DMS79 treated with DMSO at 0.1 percent for 48 hours (cell line): ENCODE data around the gene SIRT5.

ENCODE experiments used
- DNase-seq: peaks from one replicate; lab custom pipeline; 2025; lab: John Stamatoyannopoulos, UW

SIRT5 gene

GRCh38 chr6:13574571-13575376 is at the start of gene SIRT5:
TSS of gene SIRT5 (plus strand) at chr6:13574601. CDS start at chr6:13584111, 9,510 bp downstream.
- DNase-seq = peak; percentile 47

- no peak for DNase-seq
Measured at GRCh38 chr6:13524801-13525508, 49.4 kb upstream of the SIRT5 start.

DNA sequence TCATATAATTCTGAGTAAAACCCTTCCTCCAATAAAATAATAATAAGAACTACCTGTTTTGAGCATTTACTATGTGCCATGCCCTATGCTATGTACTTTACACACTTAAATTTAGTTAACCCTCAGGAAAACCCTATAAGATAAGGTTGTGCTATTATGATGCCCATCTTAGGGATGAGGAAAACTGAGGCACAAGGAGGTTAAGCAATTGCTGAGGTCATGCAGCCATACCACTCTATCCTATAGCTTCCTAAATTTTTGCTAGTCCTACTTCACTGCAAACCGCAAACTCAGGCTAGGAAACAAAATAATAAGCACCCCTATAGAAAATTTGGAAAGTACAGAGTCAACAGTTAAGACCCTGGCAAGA is 48.1 kb upstream of the SIRT5 start:
- DNase-seq = no peak

- no peak for DNase-seq
Measured at GRCh38 chr6:13526727-13527670, 47.4 kb upstream of the SIRT5 start.

DNA sequence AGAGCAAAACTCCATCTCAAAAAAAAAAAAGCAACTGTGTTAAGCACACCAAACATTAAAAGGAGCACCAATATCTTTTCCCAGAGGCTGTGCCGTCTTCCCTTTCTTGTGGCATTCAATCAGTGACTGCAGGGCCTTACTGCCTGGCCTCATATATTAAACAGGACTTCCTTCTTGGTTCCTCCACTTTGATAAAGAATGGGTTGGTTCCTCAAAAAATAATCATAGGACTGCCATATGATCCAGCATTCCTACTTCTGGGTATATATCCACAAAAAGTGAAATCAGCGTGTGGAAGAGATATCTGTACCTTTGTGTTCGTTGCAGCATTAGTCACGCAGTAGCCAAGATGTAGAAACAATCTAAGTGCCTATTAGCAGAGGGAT is 46.7 kb upstream of the SIRT5 start:
- DNase-seq = no peak

GRCh38 chr6:13528232-13528631 is 46.2 kb upstream of the SIRT5 start:
- DNase-seq = no peak

- no peak for DNase-seq
Measured at GRCh38 chr6:13528777-13529343, 45.5 kb upstream of the SIRT5 start.

DNA sequence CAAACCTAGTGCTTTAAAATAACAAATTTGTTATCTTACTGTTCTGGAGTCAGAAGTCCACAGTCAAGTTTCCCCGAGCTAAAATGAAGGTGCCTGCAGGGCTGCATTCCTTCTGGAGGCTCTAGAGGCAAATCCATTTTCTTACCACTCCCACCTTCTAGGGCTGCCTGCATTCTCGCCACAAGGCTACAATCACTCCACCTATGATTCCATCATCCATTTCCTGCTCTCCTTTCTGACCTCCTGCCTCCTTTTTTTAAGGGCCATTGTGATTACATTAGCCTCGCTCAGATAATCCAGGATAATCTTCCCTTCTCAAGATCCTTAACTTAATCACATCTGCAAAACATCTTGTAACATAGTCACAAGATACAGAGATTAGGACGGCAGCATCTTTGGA is 42.4 kb upstream of the SIRT5 start:
- no peak for DNase-seq

- DNase-seq = no peak
Measured at GRCh38 chr6:13534536-13534935, 39.9 kb upstream of the SIRT5 start.

DNA sequence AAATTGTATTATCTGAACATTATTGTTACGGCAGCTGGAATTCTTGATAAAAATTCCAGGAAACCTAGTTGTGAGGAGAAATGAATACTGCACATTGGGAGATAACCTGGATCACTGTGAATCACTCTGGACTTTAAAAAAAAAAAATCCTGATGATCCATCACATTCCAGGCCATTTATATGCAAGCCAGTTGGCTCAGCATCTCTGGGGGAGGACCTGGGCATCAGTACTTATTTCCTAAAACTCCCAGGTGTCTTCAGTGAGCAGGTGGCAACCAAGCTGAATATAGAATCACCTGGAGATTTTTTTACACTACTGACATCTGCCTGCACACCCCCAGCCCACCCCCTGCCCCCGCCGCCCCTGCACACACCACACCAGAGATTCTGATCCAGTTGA is 39.1 kb upstream of the SIRT5 start:
- DNase-seq = no peak

DNA sequence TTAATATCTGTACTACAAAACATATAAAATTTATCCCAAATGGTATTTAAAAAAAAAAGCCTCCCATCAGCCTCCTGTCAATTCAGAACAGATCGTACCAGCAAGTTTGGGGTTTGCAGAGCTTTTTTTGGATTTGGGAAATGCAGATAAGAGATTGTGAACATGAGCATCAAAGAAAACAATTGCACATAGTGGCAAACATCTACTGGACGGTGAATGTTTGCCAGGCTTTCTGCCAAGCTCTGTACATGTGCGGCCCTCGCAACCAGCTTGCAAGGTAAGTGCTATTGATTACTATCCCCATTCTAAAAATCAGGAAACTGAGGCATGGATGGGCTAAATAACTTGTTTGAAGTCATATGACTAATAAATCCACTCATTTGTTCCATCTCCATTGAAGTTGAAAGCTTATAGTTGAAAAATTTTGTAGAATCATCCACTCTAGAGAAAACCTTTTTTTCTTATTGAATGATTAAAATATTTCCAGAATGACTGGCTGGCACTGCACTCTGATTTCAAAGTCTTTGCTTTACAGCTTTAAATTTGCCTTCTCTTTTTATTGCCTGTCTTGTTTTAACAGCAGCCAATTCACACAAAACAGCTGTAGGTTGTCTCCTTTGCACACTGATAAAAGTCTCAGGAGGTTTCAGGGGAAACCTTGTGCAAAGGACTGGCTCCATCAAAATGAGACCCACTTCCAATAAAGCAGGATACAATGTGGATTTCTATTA is 37.4 kb upstream of the SIRT5 start:
- no peak for DNase-seq

DNA sequence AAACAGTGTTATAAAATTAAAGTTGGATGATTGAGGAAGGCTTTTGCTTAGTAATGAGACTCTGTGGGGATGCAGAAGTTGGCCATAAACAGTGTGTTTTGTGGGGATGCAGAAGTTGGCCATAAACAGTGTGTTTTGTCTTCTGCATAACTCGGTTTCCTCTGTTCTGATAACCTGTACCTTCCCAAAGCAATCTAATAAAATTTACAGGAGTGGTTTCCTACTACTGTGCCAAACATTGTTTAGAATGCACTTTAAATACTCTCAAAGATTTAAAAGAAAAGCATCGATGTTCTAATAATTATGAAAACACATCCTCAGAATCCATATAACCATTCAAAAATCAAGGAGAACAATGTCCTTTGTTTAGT is 36.9 kb upstream of the SIRT5 start:
- no peak for DNase-seq

GRCh38 chr6:13538084-13538483 is 36.3 kb upstream of the SIRT5 start:
- DNase-seq = no peak

DNA sequence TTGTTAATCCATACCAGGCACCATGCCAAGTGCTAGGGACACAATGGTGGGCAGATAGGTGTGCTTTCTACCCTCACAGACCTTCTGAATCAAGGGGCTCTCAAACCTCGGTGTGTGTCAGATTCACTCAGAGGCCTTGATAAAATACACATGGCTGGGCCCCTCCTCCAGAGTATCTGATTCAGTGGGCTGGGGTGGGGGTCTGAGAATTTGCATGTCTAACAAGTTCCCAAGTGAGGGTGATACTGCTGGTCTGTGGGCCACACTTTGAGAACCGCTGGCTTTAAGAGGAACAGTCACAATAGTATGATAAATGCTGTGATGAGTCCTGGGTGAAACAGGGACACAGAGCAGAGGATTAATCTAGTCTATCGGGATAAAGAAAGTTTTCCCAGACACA is 35.8 kb upstream of the SIRT5 start:
- DNase-seq = no peak

- DNase-seq = no peak
Measured at GRCh38 chr6:13539572-13539971, 34.8 kb upstream of the SIRT5 start.

GRCh38 chr6:13541496-13541895 is 32.9 kb upstream of the SIRT5 start:
- DNase-seq = no peak

DNA sequence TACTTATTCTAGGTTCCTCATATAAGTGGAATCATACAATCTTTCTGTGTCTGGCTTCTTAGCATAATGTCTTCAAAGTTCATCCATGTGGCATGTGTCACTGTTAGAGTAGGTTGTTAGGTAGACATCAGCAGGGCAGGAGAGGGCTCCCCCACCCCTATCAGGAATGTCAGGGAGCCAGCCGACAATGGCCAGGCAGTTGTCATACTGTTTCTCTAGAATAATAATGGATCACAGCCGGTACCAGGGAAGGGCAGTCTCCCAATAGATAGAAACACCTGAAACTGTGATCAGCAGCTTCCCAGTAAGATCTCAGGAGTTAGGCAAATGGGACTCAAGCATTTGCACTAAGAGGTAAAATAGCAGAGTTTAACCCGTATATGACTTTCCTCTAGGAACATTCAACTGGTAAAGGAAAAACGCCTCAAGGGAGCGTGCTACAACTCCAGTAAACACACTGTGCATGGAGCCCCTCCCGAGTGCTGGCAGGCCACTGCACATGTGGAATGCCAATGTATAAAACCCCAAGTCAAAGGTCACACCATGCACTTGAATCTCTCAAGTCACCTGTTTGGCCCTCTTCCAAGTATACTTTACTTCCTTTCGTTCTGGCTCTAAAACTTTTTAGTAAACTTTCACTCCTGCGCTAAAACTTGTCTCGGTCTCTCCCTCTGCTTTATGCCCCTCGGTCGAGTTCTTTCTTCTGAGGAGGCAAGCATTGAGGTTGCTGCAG is 29.8 kb upstream of the SIRT5 start:
- DNase-seq = no peak

DNA sequence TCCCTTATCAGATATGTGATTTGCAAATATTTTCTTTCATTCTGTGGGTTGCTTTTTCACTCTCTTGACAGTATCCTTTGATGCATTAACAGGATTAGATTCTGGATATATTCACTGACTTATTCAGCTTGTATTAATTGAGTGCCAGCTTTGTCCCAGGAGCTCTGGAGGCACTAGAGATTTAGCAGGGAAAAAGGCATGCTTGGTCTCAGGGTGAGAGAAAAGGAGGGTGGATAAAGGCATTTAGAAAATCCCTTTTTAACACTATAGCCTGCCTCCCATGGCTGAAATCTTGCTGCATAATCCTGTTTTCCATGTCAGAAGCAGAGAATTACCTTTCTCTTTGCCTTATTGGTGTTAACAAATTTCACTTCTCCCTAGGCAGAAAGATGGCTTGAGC is 28.5 kb upstream of the SIRT5 start:
- DNase-seq = no peak

DNA sequence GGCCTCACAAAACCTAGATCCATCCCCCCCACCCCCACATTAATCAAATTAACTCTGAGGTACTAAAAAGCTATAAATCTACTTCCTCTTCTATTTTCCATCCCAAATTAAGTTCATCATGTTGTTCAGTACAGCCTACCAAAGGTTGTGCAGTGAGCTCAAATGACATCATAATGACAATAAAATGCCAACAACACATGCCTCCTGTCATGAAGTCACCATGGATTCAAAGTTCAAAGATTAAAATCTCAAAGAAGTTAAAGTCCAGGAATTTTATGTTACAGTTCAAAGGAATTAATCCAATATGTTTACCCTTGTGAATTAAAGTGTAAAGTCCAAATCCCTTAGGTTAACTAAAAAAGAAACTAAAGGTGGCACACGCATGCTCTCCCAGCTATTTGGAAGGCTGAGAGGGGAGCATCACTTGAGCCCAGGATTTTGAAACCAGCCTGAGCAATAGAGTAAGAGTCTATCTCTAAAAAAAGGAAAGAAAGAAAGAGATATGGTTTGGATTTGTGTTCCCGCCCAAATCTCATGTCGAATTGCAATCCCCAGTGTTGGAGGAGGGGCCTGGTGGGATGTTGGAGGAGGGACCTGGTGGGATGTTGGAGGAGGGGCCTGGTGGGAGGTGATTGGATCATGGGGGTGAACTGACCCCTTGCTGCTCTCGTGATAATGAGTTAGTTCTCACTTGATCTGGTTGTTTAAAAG is 25.7 kb upstream of the SIRT5 start:
- DNase-seq = no peak

DNA sequence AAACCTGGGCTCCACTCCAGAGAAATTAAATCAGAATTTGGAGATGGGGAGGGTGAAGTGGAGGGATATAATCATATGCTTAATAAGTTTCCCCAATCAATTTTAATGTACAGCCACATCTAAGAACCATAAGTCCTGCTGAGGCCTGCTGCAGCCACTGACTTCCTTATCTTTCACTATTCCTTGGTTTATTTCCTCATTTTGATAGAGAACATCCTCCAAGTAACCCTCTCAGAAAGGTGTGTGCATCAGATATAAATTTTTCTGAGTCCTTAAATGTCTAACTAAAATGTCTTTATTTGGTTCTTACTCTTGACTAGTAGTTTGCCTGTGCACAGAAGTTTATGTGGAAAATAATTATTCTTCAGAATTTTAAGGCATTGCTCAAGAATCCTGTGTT is 23.7 kb upstream of the SIRT5 start:
- DNase-seq = no peak
